Rectal smooth muscle tissue (tissue), 1 donor: ENCODE results near the gene MUCL3.
"Not testable (repeated sequence)": the region's sequence is repeated elsewhere in the genome, so short reads cannot be mapped to it uniquely, and the experiment has no call there.

Experiments used
- H3K27ac ChIP-seq: one replicate; pipeline ENCODE4 v1.7.0; 2013; ENCODE audit warnings: low read depth, low read length, inconsistent platforms
- H3K27me3 ChIP-seq: one replicate; pipeline ENCODE4 v1.7.0; 2013; ENCODE audit warnings: low read length; ENCODE audit not compliant: control insufficient read depth, insufficient read depth
- H3K36me3 ChIP-seq: one replicate; pipeline ENCODE4 v1.7.0; 2013; ENCODE audit warnings: low read length; ENCODE audit not compliant: control insufficient read depth, insufficient read depth
- H3K4me1 ChIP-seq: one replicate; pipeline ENCODE4 v1.7.0; 2013; ENCODE audit warnings: low read length; ENCODE audit not compliant: control insufficient read depth, insufficient read depth
- H3K4me3 ChIP-seq: one replicate; pipeline ENCODE4 v1.7.0; 2013; ENCODE audit warnings: low read length
- H3K9ac ChIP-seq: one replicate; pipeline ENCODE4 v1.7.0; 2013; ENCODE audit warnings: low read length

Gene MUCL3

DNA sequence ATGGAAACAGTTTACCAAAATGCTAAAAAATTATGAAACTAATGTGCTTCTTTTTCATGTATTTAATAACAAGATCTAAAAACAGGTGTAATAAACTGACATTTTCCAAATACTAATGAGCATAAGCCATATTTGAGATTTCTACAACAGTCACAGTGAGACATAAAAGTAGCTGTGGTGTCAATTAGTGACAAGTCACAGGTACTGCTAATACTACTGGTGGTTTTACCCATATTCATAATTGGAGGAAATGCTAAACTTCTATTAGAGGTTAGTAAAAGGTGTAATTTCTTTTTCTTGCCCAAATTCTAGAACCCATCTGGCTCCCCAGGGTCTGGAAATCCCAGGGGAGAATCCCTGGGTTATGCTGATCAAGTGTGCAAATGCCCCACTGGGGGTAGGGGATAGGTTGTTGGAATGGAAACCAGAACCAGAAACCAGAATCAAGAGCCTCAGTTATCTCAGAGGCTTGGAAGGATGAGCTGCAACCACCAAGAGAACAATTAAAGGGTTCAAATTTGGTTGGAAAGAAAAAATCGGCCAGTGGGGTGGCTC, 39.8 kb upstream of the MUCL3 start:
- Histone ChIP-seq H3K9ac (no peak overlapping the region), H3K4me3 (no peak overlapping the region), H3K27me3 (no peaks in the 10 kb centered on the region), H3K36me3 (peaks cover 21% of the 10 kb centered on the region), H3K27ac (no peak overlapping the region), H3K4me1 (no peaks in the 10 kb centered on the region)

DNA sequence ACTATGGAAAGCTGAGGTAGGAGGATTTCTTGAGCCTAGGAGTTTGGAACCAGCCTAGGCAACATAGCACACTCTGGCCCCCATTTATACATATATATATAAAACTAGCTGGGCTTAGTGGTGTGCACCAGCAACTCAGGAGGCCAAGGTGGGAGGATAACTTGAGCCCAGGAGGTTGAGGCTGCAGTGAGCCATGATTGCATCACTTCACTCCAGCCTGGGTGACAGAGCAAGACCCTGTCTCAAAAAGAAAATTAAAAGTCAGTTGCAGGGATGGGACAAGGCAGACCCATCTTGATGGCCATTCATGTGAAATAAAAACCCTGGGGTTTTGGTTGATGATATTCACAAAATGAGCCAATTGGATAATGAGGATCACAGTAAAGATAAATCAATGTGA, 39.3 kb upstream of the MUCL3 start:
- no peak overlapping the region for H3K9ac ChIP-seq
- no peaks in the 10 kb centered on the region for H3K27me3 ChIP-seq
- H3K4me1 ChIP-seq: no peaks in the 10 kb centered on the region
- no peak overlapping the region for H3K27ac ChIP-seq
- H3K4me3 ChIP-seq: no peak overlapping the region
- H3K36me3 ChIP-seq: peaks cover 18% of the 10 kb centered on the region

DNA sequence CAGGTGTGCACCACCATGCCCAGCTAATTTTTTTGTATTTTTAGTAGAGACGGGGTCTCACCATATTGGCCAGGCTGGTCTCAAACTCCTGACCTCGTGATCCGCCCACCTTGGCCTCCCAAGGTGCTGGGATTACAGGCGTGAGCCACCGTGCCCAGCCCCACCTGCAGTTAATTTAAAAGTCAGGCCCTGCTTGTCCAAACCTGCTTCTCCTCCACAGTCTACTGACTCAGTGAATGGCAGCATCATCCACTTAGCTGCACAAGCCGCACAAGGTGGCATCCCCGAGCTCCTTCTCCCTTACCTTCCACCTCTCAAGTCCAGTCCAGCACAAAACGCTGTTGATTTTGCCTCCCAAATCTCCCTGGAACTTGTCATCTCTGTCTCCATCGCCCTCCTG, 38.6 kb upstream of the MUCL3 start:
- H3K4me3 ChIP-seq: not testable (repeated sequence)
- peaks cover 18% of the 10 kb centered on the region for H3K36me3 ChIP-seq

DNA sequence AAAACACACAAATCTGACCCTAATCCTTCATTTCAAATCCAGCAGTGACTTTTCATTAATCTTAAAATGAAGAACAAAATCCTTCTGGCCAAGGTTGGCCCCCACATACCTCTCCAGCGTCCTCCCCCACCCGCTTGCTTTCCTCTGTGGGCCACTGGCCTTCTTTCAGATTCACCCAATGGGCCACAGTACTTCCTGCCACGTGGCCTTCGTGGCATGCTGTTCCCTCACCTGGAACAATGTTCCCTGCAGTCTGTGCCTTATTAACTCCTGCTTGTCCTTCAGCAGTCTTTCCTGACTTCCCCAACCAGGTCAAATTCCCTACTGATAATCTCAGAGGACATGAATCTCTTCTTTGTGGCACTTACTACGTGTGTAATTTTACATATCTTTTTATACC, 38.1 kb upstream of the MUCL3 start:
- Histone ChIP-seq H3K36me3 (peaks cover 14% of the 10 kb centered on the region), H3K9ac (no peak overlapping the region), H3K27me3 (no peaks in the 10 kb centered on the region), H3K4me3 (no peak overlapping the region), H3K27ac (no peak overlapping the region), H3K4me1 (no peaks in the 10 kb centered on the region)

More for the DNA sequence above, 38.6 kb upstream of the MUCL3 start:
- H3K27me3 ChIP-seq, H3K9ac ChIP-seq, H3K27ac ChIP-seq, H3K4me1 ChIP-seq: not testable (repeated sequence)

DNA sequence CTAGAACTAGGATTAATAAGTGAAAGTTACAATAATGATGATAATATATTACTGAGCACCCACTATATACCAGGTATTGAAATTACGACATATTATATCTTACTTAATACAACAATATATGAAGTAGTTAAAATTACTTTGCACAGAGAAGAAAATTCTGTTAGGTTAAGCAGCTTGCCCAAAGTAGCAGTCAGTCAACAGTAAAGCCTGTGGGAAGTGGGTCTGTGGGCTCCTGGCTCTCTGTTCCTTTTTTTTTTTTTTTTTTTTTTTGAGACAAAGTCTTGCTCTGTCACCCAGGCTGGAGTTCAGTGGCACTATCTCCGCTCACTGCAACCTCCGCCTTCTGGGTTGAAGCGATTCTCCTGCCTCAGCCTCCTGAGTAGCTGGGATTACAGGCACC, 37.5 kb upstream of the MUCL3 start:
- no peak overlapping the region for H3K27ac ChIP-seq
- no peak overlapping the region for H3K9ac ChIP-seq
- no peaks in the 10 kb centered on the region for H3K27me3 ChIP-seq
- no peak overlapping the region for H3K4me3 ChIP-seq
- no peaks in the 10 kb centered on the region for H3K4me1 ChIP-seq
- H3K36me3 ChIP-seq: peaks cover 11% of the 10 kb centered on the region

DNA sequence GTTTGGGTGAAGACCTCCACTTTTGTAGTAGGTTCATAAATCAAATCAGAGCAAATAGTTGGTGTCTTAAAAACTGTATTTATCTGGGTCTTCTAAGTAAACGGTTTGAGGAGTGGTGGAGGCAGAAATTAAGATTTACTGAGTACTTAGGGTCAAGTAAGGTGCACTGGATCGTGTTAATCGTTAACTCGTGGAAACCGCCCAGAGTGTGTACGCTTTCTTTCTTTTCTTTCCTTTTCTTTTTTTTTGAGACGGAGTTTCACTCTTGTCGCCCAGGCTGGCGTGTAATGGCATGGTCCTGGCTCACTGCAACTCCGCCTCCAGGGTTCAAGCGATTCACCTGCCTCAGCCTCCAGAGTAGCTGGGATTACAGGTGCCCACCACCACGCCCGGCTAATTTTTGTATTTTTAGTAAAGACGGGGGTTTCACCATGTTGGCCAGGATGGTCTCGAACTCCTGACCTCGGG, 33.4 kb upstream of the MUCL3 start:
- not testable (repeated sequence) for H3K4me1 ChIP-seq, H3K27me3 ChIP-seq, H3K36me3 ChIP-seq, H3K27ac ChIP-seq, H3K9ac ChIP-seq
- peak overlapping the region; percentile 54 for H3K4me3 ChIP-seq

DNA sequence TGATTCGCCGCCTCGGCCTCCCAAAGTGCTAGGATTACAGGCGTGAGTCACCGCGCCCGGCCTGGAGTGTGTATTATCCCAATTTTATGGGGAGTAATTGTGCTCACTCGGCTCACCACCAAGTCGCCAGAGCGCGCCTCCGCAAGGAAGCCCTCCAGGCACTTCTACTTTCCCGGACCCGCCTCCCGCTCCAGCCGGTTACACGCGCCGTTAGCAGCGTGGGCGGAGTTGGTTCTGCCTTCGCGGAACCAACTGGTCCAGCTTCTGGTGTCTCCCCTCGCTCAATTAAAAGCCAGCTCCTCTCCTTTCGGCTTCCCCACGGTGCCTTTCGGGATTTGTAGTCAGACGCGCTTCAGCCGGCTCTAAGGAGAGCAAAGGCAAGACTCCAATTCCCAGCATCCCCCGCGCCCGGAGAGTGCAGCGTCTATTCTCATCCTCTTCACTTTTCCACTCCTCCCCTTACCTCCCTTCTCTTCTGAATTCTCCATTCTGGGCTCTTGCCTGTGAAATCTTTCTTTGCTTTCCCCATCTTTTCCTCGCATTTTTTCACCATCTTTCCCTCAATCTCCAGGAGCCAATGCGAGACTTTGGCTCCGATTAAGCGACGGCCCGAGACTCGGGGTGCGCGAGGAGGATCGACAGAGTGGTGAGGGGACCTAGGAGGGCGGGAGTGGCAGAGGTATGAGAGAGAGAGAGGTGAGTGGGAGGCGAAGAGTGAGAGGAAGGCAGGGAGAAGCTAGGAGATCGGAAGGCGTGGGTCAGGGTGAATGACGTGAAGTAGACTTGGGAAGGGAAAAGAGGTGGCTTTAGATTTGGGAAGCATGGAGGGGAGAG, 32.8 kb upstream of the MUCL3 start, which contains the start of gene GTF2H4:
TSS of gene GTF2H4 (plus strand) at position 450 of the 834 bp plus-strand sequence.
- Histone ChIP-seq H3K9ac (peak within 1 kb of the TSS; percentile 3), H3K4me3 (peak within 1 kb of the TSS; percentile 75), H3K27ac (no peak within 1 kb of the TSS), H3K36me3 (peaks cover 9% of the 10 kb centered on the region), H3K4me1 (peaks cover 5% of the 10 kb centered on the region), H3K27me3 (no peaks in the 10 kb centered on the region)

DNA sequence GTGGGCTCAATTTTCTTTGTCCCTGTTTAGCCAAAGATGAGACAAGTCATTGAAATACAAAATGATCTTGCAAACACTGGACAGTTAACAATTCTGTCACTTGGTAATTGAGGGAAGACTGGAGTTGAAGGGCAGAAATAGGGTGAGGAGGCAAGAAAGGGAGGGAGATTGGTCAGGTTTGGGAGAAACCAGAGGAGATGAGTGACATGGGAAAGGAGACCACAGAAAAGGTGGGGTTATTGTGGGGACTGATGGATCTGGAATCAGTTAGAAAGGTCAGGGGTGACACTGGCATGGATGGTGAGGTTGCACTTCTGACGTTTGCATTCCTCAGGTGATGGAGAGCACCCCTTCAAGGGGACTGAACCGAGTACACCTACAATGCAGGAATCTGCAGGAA, 32.1 kb upstream of the MUCL3 start:
- H3K27ac ChIP-seq: no peak overlapping the region
- peak overlapping the region; percentile 75 for H3K4me3 ChIP-seq
- peak overlapping the region; percentile 3 for H3K9ac ChIP-seq
- H3K4me1 ChIP-seq: peaks cover 5% of the 10 kb centered on the region
- H3K27me3 ChIP-seq: no peaks in the 10 kb centered on the region
- peaks cover 9% of the 10 kb centered on the region for H3K36me3 ChIP-seq

DNA sequence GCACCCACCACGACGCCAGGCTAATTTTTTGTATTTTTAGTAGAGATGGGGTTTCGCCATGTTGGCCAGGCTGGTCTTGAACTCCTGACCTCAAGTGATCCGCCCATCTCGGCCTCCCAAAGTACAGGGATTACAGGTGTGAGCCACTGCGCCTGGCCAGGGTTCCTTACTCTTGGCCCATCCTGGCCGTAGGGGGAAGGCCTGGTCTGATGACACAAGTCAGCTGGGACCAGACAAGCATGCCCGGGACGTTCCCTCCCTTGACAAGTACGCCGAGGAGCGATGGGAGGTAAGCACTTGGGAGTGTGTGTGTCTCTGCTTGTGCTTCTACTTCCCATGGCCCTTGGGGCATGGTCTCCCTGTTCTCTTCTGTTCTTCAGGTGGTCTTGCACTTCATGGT, 30.3 kb upstream of the MUCL3 start:
- H3K27me3 ChIP-seq, H3K27ac ChIP-seq, H3K9ac ChIP-seq, H3K4me3 ChIP-seq, H3K36me3 ChIP-seq: not testable (repeated sequence)
- H3K4me1 ChIP-seq: peaks cover 14% of the 10 kb centered on the region

DNA sequence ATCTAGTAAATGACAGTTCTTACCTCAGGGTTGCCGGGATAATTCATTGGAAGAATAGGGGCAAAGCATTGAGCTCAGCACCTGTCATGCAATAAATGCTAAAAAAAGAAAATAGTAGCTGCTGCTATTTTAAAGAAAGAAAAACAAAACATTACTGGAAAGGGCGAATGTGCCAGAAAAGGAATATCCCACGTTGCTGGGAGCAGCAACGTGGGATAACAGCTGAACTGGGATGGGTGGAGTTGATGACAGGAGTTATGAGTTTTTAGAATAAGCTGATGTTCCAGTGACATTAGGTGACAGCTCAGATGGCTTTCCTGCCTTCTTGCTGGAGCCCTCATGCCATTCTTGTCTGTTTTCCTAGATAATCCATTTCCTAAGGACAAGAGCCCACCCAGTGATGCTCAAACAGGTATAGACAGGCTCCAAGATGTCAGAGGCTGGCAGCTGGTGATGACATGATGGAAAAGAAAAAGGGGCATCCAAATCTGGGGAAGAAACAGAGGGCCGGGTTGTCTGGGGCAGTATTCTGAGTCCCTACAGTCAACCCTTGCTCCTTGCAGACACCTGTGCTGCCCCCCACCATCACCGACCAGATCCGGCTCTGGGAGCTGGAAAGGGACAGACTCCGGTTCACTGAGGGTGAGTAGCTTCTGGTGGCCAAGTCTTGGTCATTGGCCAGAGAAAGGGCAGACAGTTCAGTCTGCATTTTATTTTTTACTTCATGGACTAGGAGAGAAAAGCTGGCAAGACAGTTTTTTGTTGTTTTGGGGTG, 27.8 kb upstream of the MUCL3 start:
- H3K4me3 ChIP-seq: peak overlapping the region; percentile 65

DNA sequence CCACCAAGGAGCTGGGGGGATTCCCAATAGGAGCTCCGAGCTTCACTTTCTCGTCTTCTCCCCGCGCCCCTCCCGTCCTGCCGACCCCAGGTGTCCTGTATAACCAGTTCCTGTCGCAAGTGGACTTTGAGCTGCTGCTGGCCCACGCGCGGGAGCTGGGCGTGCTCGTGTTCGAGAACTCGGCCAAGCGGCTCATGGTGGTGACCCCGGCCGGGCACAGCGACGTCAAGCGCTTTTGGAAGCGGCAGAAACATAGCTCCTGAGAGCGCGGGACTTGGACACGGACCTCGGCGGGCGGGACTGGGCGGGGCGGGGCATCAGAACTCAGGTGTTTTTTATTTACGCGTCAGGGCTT, 27.1 kb upstream of the MUCL3 start:
- Histone ChIP-seq H3K9ac (no peak overlapping the region), H3K4me3 (peak overlapping the region; percentile 65), H3K4me1 (peaks cover 11% of the 10 kb centered on the region), H3K27me3 (no peaks in the 10 kb centered on the region), H3K36me3 (peaks cover 24% of the 10 kb centered on the region), H3K27ac (peak overlapping the region; percentile 96)

More for the DNA sequence above, 27.8 kb upstream of the MUCL3 start:
- Histone ChIP-seq H3K9ac (no peak overlapping the region), H3K4me1 (peaks cover 14% of the 10 kb centered on the region), H3K27me3 (no peaks in the 10 kb centered on the region), H3K36me3 (peaks cover 19% of the 10 kb centered on the region), H3K27ac (no peak overlapping the region)

DNA sequence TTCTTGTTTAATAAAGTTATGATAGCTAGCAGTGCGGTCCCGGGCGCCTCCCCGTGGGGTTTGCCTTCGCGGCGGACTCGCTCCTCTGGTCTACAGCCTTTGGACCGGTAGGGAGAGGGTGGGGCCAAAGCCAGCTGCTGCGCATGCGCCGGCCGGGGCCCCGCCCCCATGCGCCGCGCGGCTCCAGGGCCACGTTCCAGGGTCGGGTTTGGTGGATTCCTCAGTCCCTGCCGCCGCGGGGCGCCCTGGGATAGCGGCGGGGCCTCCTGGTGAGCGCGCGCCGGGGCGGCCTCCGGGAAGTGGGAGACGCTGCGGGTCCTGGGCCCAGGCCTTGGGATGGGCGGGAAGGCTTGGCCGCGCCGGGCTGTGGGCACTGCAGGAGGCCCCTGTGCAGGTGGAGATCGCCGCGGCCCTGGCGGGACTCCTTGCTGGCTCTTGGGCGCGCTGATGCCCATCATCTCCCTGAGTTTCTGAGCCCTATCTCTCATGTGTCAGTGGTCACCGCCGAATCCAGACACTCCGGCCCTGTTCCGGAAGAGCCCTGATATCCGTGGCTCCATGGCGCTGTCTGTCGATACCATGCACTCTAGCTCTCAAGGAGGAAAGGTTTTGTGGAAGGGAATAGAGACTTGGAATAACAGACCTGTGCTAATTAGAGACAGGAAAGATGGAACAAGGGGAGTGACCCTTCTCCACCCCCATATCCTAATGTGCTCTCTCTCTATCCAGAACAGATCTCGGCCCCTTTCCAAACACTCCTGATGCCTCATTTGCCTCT, 26.5 kb upstream of the MUCL3 start, which contains the start of gene VARS2:
TSS of gene VARS2 (plus strand) at position 163 of the 778 bp plus-strand sequence. CDS start at position 762, 599 bp downstream.
- peak within 1 kb of the TSS; percentile 96 for H3K27ac ChIP-seq
- peaks cover 25% of the 10 kb centered on the region for H3K36me3 ChIP-seq
- H3K27me3 ChIP-seq: no peaks in the 10 kb centered on the region
- H3K9ac ChIP-seq: peak within 1 kb of the TSS; percentile 94
- H3K4me1 ChIP-seq: peaks cover 8% of the 10 kb centered on the region
- peak within 1 kb of the TSS; percentile 78 for H3K4me3 ChIP-seq
